IPS DF 6.9 (cell line): ENCODE data around the gene LIN37.
"Not testable (repeated sequence)": the region's sequence is repeated elsewhere in the genome, so short reads cannot be mapped to it uniquely, and the experiment has no call there.

ENCODE experiments used
- DNase-seq: peaks from one replicate; pipeline ENCODE4 v3.0.0-alpha.2; 2013; ENCODE audit warnings: low read depth, low spot score
- H3K27ac ChIP-seq: one replicate; pipeline ENCODE4 v1.5.1; 2013; ENCODE audit warnings: low read length, control low read depth
- H3K27me3 ChIP-seq: 2 replicates; pipeline ENCODE4 v1.6.1; 2013; ENCODE audit warnings: mild to moderate bottlenecking, low read length; ENCODE audit not compliant: control insufficient read depth, insufficient read depth
- H3K36me3 ChIP-seq: 2 replicates; pipeline ENCODE4 v1.6.1; 2013; ENCODE audit warnings: low read length; ENCODE audit not compliant: control insufficient read depth, insufficient read depth
- H3K4me1 ChIP-seq: 2 replicates; pipeline ENCODE4 v1.6.1; 2013; ENCODE audit warnings: low read length; ENCODE audit not compliant: control insufficient read depth, insufficient read depth
- H3K4me3 ChIP-seq: 2 replicates; pipeline ENCODE4 v1.5.1; 2013; ENCODE audit warnings: mild to moderate bottlenecking, low read length
- H3K9me3 ChIP-seq: 2 replicates; pipeline ENCODE4 v1.6.1; 2013; ENCODE audit warnings: low read length, inconsistent platforms; ENCODE audit not compliant: control insufficient read depth, insufficient read depth
- WGBS: extraction: QIAGEN DNeasy Blood & Tissue Kit; methylation state at CpG from one replicate; pipeline ENCODE4 v1.1.7; 2013; ENCODE audit warnings: mixed read lengths, missing lambda C conversion rate; ENCODE audit not compliant: insufficient read length, insufficient coverage; 5-methylcytosine and 5-hydroxymethylcytosine counted together

Gene LIN37

DNA sequence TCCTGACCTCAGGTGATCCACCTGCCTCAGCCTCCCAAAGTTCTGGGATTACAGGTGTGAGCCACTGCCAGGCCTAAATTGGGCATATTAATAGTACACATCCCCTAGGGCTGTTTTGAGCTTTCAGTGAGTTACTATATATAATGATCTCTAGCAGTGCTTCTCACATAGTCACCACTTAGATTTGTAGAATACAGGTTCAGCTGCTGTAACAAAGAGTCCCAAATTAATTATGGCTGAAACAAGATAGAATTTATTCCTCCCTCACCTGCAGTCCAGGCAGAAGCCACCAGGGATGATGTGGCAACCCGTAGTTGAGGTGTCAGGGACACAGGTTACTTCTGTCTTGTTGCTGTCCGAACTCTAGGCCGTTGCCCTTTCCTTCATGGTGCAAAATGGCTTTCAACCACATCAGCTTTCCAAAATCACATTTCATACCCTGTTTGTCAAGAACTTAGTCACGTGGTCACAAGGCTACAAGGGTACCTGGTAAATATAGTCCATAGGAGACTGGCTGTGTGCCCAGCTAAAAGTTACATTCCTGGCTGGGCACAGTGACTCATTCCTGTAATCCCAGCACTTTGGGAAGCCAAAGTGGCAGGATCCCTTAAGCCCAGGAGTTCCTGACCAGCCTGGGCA lies 12.5 kb downstream of the LIN37 start:
- no peaks in the 10 kb centered on the region for H3K27me3 ChIP-seq
- WGBS, result no CpG with 5 or more reads among the region's 4 CpGs
- DNase-seq, result no peak
- H3K4me3 ChIP-seq, result no peak overlapping the region
- H3K36me3 ChIP-seq, result peaks cover 4% of the 10 kb centered on the region; the same call in 1 of the 2 replicates
- H3K27ac ChIP-seq, result no peak overlapping the region
- H3K4me1 ChIP-seq, result 0 out of 2 replicates have a peak, but pooled peaks cover 2% of the 10 kb centered on the region
- no peaks in the 10 kb centered on the region for H3K9me3 ChIP-seq

DNA sequence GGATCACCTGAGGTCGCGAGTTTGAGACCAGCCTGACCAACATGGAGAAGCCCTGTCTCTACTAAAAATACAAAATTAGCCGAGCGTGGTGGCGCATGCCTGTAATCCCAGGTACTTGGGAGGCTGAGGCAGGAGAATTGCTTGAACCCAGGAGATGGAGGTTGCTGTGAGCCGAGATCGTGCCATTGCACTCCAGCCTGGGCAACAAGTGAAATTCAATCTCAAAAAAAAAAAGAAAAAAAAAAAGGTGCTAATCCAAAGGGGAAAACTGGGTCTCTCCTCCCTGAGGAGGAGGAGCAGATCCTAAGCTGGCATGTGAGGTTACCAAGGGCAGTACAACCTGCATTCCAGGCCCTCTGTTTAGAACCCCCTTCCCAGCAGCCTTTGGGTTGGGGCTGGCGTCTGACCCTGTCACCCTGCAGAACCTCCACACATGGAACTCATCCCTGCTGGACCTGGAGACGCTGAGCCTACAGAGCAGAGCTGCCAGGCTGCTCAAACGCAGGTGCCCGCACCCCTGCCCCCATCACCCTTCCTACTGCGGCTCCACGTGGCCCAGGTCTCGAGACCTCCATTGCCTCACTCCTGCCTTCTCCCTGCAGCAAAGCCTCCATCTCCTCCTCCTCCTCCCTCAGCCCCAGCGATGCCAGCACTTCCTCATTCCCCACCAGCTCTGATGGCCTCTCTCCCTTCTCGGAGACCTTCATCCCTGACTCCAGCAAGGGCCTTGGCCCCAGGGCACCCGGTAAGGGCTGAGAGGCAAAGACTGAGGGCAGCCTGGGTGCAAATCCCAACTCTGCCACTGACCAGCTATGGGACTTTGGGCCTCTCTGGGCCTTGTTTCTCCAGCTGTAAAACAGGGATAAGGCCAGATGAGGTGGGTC lies 16.3 kb downstream of the LIN37 start:
- whole genome bisulfite sequencing, result no CpG with 5 or more reads among the region's 17 CpGs
- Histone ChIP-seq H3K27me3 (no peaks in the 10 kb centered on the region), H3K4me3 (no peak overlapping the region), H3K36me3 (peaks cover 4% of the 10 kb centered on the region), H3K4me1 (peaks cover 5% of the 10 kb centered on the region), H3K27ac (no peak overlapping the region), H3K9me3 (no peaks in the 10 kb centered on the region)
- no peak for DNase-seq

DNA sequence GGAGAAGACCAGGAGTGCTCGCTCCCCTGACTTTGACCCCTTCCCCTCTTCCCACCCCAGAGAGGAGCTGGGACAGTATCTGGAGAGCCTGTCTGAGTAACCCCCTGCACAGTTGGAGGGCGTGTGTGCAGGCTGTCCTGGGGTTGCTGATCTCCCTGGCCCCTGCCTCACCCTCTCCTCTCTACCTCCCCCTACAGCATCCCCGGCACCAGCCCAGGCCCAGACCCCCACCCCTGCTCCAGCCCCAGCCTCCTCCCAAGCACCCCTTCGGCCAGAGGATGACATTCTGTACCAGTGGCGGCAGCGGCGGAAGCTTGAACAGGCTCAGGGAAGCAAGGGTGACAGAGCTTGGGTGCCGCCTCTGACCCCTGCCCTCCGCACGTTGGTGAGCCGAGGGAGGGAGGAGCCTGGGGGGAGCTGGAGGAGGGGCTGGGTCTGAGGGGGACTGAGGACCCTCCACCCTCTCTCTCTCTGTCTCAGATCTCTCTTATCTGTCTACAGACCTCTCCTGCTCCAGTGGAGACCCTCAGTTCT lies 18.3 kb downstream of the LIN37 start:
- WGBS, result no CpG with 5 or more reads among the region's 11 CpGs
- H3K9me3 ChIP-seq, result no peaks in the 10 kb centered on the region
- peaks cover 4% of the 10 kb centered on the region for H3K36me3 ChIP-seq
- H3K4me3 ChIP-seq, result no peak overlapping the region
- DNase-seq, result no peak
- no peaks in the 10 kb centered on the region for H3K27me3 ChIP-seq
- H3K4me1 ChIP-seq, result peaks cover 5% of the 10 kb centered on the region
- H3K27ac ChIP-seq, result no peak overlapping the region

DNA sequence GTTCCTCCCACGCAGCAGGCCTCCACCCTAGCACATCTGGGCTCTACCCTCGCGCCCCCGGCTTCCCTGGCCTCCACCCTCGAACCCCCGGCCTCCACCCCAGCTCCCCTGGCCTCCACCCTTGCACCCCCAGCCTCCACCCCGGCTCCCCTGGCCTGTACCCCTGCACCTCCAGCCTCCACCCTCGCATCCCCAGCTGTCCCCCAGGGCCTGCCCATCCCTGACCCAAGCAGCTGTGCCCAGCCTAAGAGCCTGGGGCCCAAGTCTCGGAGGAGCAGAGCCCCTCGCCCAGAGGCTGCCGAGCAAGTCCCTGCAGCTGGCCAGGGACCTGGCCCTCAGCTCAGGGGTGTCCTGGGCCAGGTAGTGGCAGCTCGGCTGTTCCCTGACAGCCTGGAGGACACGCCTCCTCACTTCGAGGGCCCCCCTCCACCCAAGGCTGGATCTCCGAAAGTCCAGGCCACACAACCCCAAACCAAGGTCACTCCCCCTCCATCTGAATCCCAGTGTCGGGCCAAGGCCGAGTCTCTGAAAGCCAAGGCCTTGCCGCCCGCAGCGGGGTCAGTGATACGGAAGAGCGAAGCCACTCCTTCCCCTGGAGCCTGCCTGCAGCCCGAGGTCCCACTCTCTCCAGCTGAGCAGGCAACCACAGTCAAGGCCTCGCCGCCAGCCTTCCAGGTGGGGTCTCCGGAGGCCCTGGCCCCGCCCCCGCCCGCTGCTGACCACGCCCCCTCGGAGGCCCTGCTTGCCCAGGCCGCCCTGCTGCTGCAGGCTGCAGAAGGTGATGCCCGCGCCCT lies 19.1 kb downstream of the LIN37 start:
- Histone ChIP-seq H3K27ac (no peak overlapping the region), H3K4me3 (no peak overlapping the region; the same call in 1 of the 2 replicates), H3K36me3 (no peaks in the 10 kb centered on the region; the same call in 1 of the 2 replicates), H3K27me3 (no peaks in the 10 kb centered on the region), H3K4me1 (peaks cover 5% of the 10 kb centered on the region), H3K9me3 (no peaks in the 10 kb centered on the region)
- DNase-seq, result no peak
- no CpG with 5 or more reads among the region's 34 CpGs for WGBS

DNA sequence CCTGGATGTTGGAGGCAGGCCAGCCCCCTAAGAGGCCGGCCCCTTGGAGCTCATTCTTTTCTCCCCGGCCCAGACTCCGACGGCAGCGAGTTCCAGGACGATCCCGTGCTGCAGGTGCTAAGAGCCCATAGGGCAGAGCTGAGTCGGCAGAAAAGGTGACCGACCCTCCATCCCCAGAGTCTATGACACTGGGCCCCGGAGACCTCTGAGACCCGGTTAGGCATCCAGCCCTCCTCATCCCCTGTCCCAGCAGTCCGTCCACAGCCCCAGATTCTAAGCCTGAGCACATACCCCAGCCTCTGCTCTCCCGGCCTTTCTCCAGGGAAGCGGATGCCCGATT lies 19.7 kb downstream of the LIN37 start:
- DNase-seq, result no peak
- no CpG with 5 or more reads among the region's 15 CpGs for WGBS
- H3K36me3 ChIP-seq, result no peaks in the 10 kb centered on the region; the same call in 1 of the 2 replicates
- no peaks in the 10 kb centered on the region; the same call in 1 of the 2 replicates for H3K27me3 ChIP-seq
- peaks cover 5% of the 10 kb centered on the region for H3K4me1 ChIP-seq
- no peaks in the 10 kb centered on the region for H3K9me3 ChIP-seq
- H3K4me3 ChIP-seq, result no peak overlapping the region
- H3K27ac ChIP-seq, result no peak overlapping the region

DNA sequence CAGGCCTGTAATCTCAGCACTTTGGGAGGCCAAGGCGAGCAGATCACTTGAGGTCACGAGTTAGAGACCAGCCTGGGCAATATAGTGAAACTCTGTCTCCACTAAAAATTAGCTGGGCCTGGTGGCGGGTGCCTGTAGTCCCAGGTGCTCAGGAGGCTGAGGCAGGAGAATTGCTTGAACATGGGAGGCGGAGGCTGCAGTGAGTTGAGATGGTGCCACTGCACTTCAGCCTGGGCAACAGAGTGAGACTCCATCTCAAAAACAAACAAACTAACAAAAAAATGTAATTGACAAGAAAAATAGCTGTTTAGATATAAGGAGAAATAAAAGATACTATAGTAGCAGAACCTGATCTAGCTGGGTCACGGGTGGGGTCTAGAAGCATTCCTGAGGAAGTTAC lies 24.0 kb downstream of the LIN37 start:
- not testable (repeated sequence) for H3K4me3 ChIP-seq, DNase-seq, H3K9me3 ChIP-seq, H3K27ac ChIP-seq, H3K27me3 ChIP-seq, H3K36me3 ChIP-seq, H3K4me1 ChIP-seq
- no CpG with 5 or more reads among the region's 5 CpGs for WGBS

DNA sequence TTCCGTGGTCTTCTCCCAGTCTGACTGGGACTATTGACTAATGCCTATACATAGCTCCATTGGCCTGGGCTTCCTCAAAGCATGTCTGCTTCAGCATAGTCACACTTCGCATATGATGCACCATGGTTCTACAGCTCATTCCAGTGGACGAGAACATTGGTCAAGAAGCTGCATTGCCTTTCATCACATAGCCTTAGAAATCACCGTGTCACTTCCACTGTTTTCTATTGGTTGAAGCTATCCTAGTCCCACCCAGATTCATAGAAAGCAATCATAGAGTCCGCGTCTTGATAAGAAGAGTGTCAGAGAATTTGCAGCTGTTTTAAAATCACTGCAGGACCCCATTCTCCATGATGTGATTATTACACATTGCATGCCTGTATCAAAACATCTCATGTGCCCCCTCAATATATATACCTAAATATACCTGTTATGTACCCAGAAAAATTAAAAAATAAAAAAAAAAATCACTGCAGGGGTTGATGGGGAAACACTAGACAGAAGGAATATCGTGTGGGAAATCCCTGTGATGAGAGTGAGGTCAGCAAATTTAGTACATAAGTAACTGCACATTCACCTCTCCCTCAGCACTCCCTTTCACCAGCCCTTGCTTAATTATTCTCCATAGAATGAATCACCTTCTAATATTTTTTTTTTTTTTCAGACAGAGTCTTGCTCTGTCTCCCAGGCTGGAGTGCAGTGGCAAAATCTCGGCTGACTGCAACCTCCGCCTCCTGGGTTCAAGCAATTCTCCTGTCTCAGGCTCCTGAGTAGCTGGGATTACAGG lies 24.8 kb downstream of the LIN37 start:
- Histone ChIP-seq H3K36me3 (no peaks in the 10 kb centered on the region), H3K27ac (no peak overlapping the region), H3K4me1 (peaks cover 6% of the 10 kb centered on the region), H3K9me3 (no peaks in the 10 kb centered on the region), H3K27me3 (no peaks in the 10 kb centered on the region; the same call in 1 of the 2 replicates), H3K4me3 (no peak overlapping the region)
- no peak for DNase-seq
- no CpG with 5 or more reads among the region's 9 CpGs for WGBS

DNA sequence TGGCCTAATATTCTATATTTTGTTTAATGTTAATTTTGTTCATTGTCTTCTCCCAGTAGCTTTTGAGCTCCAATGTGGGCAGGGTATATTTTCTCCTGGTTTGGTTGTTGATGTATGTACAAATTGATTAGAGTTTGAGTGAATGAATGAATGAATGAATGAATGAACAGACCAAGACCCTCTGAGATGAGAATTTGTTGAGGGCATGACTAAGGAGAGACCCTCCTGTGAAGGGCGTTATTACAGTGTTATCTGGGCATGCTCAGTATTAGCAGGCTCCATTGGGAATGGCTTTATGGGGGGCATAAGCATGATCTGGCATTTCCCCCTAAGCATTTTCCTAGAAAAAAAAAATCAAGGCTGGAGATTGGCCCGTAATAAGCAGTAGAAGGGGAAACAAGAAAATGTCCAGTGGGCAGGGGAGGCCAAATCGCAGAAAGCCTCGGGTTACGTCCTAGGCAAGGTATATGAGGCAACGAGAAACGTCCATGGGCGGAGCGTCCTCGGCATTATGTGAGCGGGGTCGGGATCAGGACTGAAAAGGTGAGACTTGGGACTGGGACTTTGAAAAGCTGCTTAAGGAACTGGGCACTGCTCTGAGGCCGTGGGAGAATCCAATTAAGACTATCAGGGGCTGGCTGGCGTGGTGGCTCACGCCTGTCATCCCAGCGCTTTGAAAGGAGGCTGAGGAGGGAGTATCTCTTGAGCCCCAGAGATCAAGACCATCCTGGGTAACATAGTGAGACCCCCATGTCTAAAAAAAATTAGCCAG lies 26.1 kb downstream of the LIN37 start:
- no peaks in the 10 kb centered on the region for H3K9me3 ChIP-seq
- WGBS, result no CpG with 5 or more reads among the region's 16 CpGs
- no peaks in the 10 kb centered on the region; the same call in 1 of the 2 replicates for H3K27me3 ChIP-seq
- H3K4me3 ChIP-seq, result no peak overlapping the region
- DNase-seq, result no peak
- H3K27ac ChIP-seq, result no peak overlapping the region
- no peaks in the 10 kb centered on the region for H3K36me3 ChIP-seq
- H3K4me1 ChIP-seq, result peaks cover 6% of the 10 kb centered on the region

DNA sequence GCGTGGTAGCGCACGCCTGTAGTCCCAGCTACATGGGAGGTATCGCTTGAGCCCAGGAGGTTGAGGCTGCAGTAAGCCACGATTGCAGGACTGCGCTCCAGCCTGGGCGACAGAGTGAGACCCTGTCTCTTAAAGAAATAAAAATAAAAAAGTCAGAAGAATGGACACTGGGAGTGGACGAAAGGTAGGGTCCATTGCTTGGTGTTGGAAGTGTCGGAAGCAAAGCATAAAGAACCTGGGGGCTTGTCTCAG lies 26.6 kb downstream of the LIN37 start:
- H3K9me3 ChIP-seq, result no peaks in the 10 kb centered on the region
- H3K4me1 ChIP-seq, result peaks cover 6% of the 10 kb centered on the region
- H3K27ac ChIP-seq, result no peak overlapping the region
- DNase-seq, result no peak
- no CpG with 5 or more reads among the region's 9 CpGs for WGBS
- H3K4me3 ChIP-seq, result no peak overlapping the region
- H3K36me3 ChIP-seq, result no peaks in the 10 kb centered on the region
- H3K27me3 ChIP-seq, result no peaks in the 10 kb centered on the region; the same call in 1 of the 2 replicates
